Activated CD8-positive, alpha-beta memory T cell treated with anti-CD3 and anti-CD28 coated beads for 48 hours (primary cell): Measurements from ENCODE around the gene MZT2B.
"Not testable (repeated sequence)": the region's sequence is repeated elsewhere in the genome, so short reads cannot be mapped to it uniquely, and the experiment has no call there.

ENCODE experiments used
- DNase-seq, 3 experiments: peaks; one replicate each; pipeline ENCODE4 v3.0.0-alpha.2; 2020; ENCODE audit warnings: low read depth in 2 of 3, low spot score in 2 of 3

The MZT2B gene

GRCh38 chr2:130202518-130202917 is 20.5 kb downstream of the MZT2B start:
- not testable (repeated sequence) for DNase-seq

GRCh38 chr2:130203150-130203549 is 21.1 kb downstream of the MZT2B start:
- DNase-seq = not testable (repeated sequence)

DNA sequence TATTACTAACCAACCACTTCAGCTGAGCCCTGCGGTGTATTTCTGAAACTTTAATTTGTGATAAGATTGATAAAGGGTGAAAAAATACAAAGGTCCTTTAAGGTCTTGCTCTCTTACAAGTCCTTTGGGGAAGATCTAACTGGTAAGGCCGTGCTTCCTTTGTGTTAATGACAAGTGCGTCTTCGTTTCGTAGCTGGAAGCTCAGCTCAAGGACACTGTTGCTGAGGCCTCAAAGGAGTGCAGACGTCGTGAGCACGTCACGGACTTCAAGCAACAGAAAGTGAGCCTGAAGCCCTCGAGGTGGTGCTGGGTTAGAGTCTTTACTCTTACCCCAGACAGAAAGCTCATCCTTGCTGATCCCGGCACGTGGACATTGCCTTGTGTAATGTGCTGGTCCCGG is 25.0 kb downstream of the MZT2B start:
- DNase-seq = not testable (repeated sequence)

- DNase-seq = not testable (repeated sequence)
Observed at GRCh38 chr2:130219147-130219546, 37.1 kb downstream of the MZT2B start.

GRCh38 chr2:130220505-130220904 is 38.4 kb downstream of the MZT2B start:
- not testable (repeated sequence) for DNase-seq

DNA sequence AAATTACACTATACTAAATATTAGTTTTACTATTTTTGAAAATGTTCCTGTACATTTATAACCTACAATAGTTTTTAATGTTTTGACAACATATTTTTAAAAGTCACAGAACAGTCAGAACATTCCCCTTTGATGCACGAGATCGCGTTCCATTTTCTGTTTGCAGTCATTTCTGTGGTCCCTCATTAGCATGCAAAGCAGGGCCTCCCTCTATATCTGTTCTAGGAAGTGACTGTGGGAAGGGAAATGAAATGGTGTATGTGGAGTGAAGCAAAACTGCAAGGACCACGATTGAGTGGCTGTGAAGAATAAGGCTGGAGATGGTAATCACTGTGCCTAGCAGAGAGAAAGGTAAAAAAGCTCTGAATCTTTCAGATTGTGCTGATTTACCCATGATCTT is 40.5 kb downstream of the MZT2B start:
- not testable (repeated sequence) for DNase-seq

- DNase-seq = not testable (repeated sequence)
Observed at GRCh38 chr2:130228005-130228404, 45.9 kb downstream of the MZT2B start.

- not testable (repeated sequence) for DNase-seq
Observed at GRCh38 chr2:130228467-130229160, 46.6 kb downstream of the MZT2B start.

DNA sequence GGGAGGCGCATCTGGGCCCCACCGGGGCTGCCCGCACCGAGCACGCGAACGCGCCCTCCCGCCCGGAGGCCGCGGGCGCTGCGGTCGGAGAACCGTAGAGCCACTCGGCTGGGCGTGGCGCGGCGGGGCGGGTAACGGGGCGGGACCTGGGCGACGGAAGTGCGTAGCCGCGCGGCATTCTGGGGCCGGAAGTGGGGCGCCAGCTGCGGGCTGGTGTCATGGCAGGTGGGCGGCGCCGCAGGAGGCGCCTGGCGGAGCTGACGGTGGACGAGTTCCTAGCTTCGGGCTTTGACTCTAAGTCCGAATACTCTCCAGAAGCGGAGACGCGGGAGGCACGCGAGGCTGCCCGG is 47.1 kb downstream of the MZT2B start:
- not testable (repeated sequence) for DNase-seq

GRCh38 chr2:130230376-130230775 is 48.3 kb downstream of the MZT2B start:
- not testable (repeated sequence) for DNase-seq

DNA sequence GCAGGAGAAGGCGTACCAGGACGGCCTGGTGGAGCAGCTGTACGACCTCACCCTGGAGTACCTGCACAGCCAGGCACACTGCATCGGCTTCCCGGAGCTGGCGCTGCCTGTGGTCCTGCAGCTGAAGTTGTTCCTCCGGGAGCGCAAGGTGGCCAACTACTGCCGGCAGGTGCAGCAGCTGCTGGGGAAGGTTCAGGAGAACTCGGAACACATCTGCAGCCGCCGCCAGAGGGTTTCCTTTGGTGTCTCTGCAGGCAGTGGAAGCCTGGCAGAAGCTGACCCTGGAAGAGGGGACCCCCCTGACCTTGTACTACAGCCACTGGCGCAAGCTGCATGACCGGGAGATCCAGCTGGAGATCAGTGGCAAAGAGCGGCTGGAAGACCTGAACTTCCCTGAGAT is 48.8 kb downstream of the MZT2B start:
- not testable (repeated sequence) for DNase-seq

GRCh38 chr2:130231656-130232055 is 49.6 kb downstream of the MZT2B start:
- no peak for DNase-seq

GRCh38 chr2:130233066-130233465 is 51.0 kb downstream of the MZT2B start:
- not testable (repeated sequence) for DNase-seq

DNA sequence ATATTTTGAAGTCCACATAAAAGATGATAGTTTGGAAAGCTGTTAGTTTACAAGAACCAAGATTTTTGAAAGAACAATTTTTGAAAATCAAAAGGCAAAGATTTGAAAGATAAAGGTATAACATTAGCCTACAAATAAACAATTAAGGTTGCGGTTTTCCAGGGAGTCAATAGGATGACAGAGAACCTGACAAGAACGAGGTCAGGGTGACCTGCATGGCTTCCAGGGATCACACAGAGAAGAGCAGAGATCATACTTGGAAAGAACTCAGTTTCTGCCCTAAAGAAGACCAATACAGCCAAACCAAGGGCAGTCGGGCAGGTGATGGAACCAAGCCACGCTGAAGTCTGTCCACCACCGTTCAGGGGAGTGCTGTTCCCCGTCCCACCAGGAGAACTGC is 57.5 kb downstream of the MZT2B start:
- not testable (repeated sequence) for DNase-seq
